OCI-LY1 (cell line): Measurements from ENCODE around the gene OR13C5.

Experiments
- H2AFZ ChIP-seq: fragments of 200-600 bp; sonication (generic), shearing (Covaris generic); 2 replicates; pipeline ENCODE4 v1.6.0; 2014; ENCODE audit warnings: antibody characterized with exemption, mild to moderate bottlenecking, low read length
- H3F3A ChIP-seq: fragments of 200-600 bp; sonication (generic), shearing (Covaris generic); 2 replicates; pipeline ENCODE4 v1.6.0; 2014; ENCODE audit warnings: mild to moderate bottlenecking, antibody characterized with exemption, low read length, moderate library complexity; ENCODE audit not compliant: insufficient read depth
- H3K27ac ChIP-seq: fragments of 200-600 bp; sonication (generic); 2 replicates; pipeline ENCODE4 v1.5.1; 2014; ENCODE audit warnings: low read length, mixed run types, mild to moderate bottlenecking, low read depth; ENCODE audit not compliant: poor library complexity, severe bottlenecking
- H3K27me3 ChIP-seq: fragments of 200-600 bp; sonication (generic); 2 replicates; pipeline ENCODE4 v1.6.0; 2014; ENCODE audit warnings: antibody characterized with exemption, mild to moderate bottlenecking, low read length, moderate library complexity; ENCODE audit not compliant: insufficient read depth
- H3K36me3 ChIP-seq: fragments of 200-600 bp; sonication (generic); 2 replicates; pipeline ENCODE4 v1.6.1; 2014; ENCODE audit warnings: mild to moderate bottlenecking, antibody characterized with exemption, low read length, moderate library complexity, mixed read lengths; ENCODE audit not compliant: insufficient read depth
- H3K4me1 ChIP-seq: fragments of 200-600 bp; sonication (generic); 2 replicates; pipeline ENCODE4 v1.5.1; 2014; ENCODE audit warnings: mild to moderate bottlenecking, low read length, moderate library complexity; ENCODE audit not compliant: insufficient read depth, severe bottlenecking
- H3K4me2 ChIP-seq: fragments of 200-600 bp; sonication (generic), shearing (Covaris generic); 2 replicates; pipeline ENCODE4 v1.6.1; 2014; ENCODE audit warnings: low read length
- H3K4me3 ChIP-seq: fragments of 200-600 bp; sonication (generic); 2 replicates; pipeline ENCODE4 v1.5.1; 2014; ENCODE audit warnings: low read length, low read depth, mild to moderate bottlenecking, mixed read lengths; ENCODE audit not compliant: poor library complexity, severe bottlenecking
- H3K79me2 ChIP-seq: fragments of 200-600 bp; shearing (Covaris generic); 2 replicates; pipeline ENCODE4 v1.6.1; 2016; ENCODE audit warnings: mixed run types, low read length, mixed read lengths; ENCODE audit not compliant: insufficient read depth
- H3K9ac ChIP-seq: fragments of 200-600 bp; sonication (generic), shearing (Covaris generic); 2 replicates; pipeline ENCODE4 v1.6.1; 2014; ENCODE audit warnings: mild to moderate bottlenecking, low read length, mixed read lengths
- H3K9me2 ChIP-seq: fragments of 200-600 bp; sonication (generic), shearing (Covaris generic); 2 replicates; pipeline ENCODE4 v1.6.1; 2014; ENCODE audit warnings: low read depth, mild to moderate bottlenecking, low read length, mixed read lengths
- H3K9me3 ChIP-seq: fragments of 200-600 bp; shearing (Covaris generic); 2 replicates; pipeline ENCODE4 v1.6.1; 2014; ENCODE audit warnings: low read length, mixed read lengths
- H4K20me1 ChIP-seq: fragments of 200-600 bp; sonication (generic), shearing (Covaris generic); 2 replicates; pipeline ENCODE4 v1.6.0; 2016; ENCODE audit warnings: mild to moderate bottlenecking, low read length; ENCODE audit not compliant: insufficient read depth
- EZH2 ChIP-seq: fragments of 200-600 bp; sonication (generic), shearing (Covaris generic); IDR thresholded peaks from 2 replicates; pipeline ENCODE4 v1.8.0; 2017; ENCODE audit warnings: borderline replicate concordance, mixed run types, mild to moderate bottlenecking, antibody characterized with exemption, low read length, moderate library complexity, mixed read lengths
- TF ChIP-seq, protein P1 (sequence below): fragments of 200-600 bp; sonication (generic), shearing (Covaris generic); IDR thresholded peaks from 2 replicates; pipeline ENCODE4 v1.5.1; 2017; ENCODE audit warnings: mild to moderate bottlenecking, antibody characterized with exemption, low read length, moderate library complexity, mixed read lengths

Gene OR13C5

DNA sequence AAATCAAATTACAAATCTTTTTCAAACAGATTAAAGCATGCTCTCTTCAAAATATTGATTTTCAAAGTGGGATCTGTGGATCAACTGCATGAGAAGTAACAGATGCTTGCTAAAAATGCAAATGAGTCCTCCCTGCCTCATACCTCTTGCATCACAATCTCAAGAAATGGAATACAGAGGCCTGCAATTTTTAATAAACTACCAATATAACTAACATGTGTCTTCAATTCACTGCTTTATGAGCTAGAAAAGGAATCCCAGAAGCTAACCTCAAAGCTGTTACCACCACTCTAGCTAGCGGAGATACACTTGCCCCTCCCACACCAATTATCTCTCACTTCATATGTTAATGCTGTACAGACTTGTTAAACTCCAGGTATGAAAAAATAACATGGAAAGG, 9.6 kb downstream of the OR13C5 start:
- Histone ChIP-seq H3K9me2 (no peaks in the 10 kb centered on the region), H3K9ac (no peak overlapping the region), H3K4me1 (no peaks in the 10 kb centered on the region), H3K36me3 (no peaks in the 10 kb centered on the region), H3K27me3 (no peaks in the 10 kb centered on the region), H4K20me1 (no peaks in the 10 kb centered on the region), H3K27ac (no peak overlapping the region), H3K4me2 (no peak overlapping the region), H3K4me3 (no peak overlapping the region), H3K9me3 (no peaks in the 10 kb centered on the region), H2AFZ (no peak overlapping the region), H3K79me2 (no peaks in the 10 kb centered on the region), H3F3A (no peaks in the 10 kb centered on the region)
- no peak for TF ChIP-seq EZH2
- TF ChIP-seq, protein P1, sequence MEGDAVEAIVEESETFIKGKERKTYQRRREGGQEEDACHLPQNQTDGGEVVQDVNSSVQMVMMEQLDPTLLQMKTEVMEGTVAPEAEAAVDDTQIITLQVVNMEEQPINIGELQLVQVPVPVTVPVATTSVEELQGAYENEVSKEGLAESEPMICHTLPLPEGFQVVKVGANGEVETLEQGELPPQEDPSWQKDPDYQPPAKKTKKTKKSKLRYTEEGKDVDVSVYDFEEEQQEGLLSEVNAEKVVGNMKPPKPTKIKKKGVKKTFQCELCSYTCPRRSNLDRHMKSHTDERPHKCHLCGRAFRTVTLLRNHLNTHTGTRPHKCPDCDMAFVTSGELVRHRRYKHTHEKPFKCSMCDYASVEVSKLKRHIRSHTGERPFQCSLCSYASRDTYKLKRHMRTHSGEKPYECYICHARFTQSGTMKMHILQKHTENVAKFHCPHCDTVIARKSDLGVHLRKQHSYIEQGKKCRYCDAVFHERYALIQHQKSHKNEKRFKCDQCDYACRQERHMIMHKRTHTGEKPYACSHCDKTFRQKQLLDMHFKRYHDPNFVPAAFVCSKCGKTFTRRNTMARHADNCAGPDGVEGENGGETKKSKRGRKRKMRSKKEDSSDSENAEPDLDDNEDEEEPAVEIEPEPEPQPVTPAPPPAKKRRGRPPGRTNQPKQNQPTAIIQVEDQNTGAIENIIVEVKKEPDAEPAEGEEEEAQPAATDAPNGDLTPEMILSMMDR = no peak

DNA sequence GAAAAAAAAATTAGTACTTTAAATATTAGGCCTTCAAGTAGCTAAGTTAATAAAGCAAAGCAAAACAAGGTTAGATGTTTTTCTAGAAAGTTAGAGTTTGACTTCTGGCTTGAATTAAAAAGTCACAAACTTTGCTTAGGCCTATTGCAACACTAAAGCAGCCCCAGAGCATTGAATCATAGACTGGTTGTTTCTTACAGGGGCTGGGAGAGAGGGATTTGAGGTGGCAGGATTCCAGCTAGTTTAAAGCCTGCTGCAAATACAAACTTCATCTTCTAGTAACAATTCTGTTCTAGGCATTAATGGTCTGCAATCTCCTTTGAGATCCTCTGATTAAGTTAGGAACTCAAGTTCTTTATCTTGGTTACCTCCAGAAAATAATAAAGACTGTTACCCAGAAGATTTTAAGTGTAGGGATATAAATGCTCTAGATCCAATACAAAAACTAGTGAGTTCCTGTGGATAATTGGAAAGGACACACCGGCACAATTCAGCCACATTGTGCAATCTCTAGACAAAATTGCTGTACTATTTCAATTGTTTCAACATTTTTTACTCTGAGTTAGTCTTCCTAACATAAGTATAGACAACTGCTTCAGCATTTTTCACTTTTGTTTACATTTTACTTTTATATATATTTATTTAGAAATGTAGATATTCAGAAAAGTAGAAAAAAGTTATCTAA, 12.6 kb downstream of the OR13C5 start:
- Histone ChIP-seq H3K79me2 (no peaks in the 10 kb centered on the region), H2AFZ (no peak overlapping the region), H3K27ac (no peak overlapping the region)

GRCh38 chr9:104580562-104580961, 18.7 kb downstream of the OR13C5 start:
- Histone ChIP-seq H3K4me3 (no peak overlapping the region), H2AFZ (no peak overlapping the region), H4K20me1 (no peaks in the 10 kb centered on the region), H3K27ac (no peak overlapping the region), H3F3A (no peaks in the 10 kb centered on the region), H3K9ac (no peak overlapping the region), H3K4me2 (no peak overlapping the region), H3K79me2 (no peaks in the 10 kb centered on the region), H3K27me3 (no peaks in the 10 kb centered on the region), H3K9me3 (no peaks in the 10 kb centered on the region), H3K9me2 (no peaks in the 10 kb centered on the region), H3K36me3 (no peaks in the 10 kb centered on the region), H3K4me1 (no peaks in the 10 kb centered on the region)
- TF ChIP-seq, protein P1 = no peak
- no peak for TF ChIP-seq EZH2

More for the DNA sequence above, 12.6 kb downstream of the OR13C5 start:
- Histone ChIP-seq H4K20me1 (no peaks in the 10 kb centered on the region), H3K4me3 (no peak overlapping the region), H3K36me3 (no peaks in the 10 kb centered on the region), H3F3A (no peaks in the 10 kb centered on the region), H3K4me2 (no peak overlapping the region), H3K4me1 (no peaks in the 10 kb centered on the region), H3K9me3 (no peaks in the 10 kb centered on the region), H3K9me2 (no peaks in the 10 kb centered on the region), H3K9ac (no peak overlapping the region), H3K27me3 (no peaks in the 10 kb centered on the region)
- TF ChIP-seq, protein P1 = no peak
- no peak for TF ChIP-seq EZH2
